H9 (cell line): ENCODE measurements around the gene SLCO3A1. TPM values are rescaled to one million over a fixed set of nuclear protein-coding genes. Genes with fewer than 3 reads are reported as not detected.

ENCODE experiments used
- DNase-seq: peaks from one replicate; pipeline ENCODE4 v3.0.0-alpha.2; 2017
- H2AFZ ChIP-seq: one replicate; pipeline ENCODE4 v1.6.1; 2013; ENCODE audit warnings: mild to moderate bottlenecking, low read length, control low read depth, moderate library complexity
- H2AK5ac ChIP-seq: 2 replicates; pipeline ENCODE4 v1.6.1; 2013; ENCODE audit warnings: low read length, control low read depth, mixed read lengths; ENCODE audit not compliant: insufficient read length
- H2BK120ac ChIP-seq: one replicate; pipeline ENCODE4 v1.6.1; 2013; ENCODE audit warnings: low read depth, mild to moderate bottlenecking, low read length, control low read depth, inconsistent platforms; ENCODE audit not compliant: poor library complexity, severe bottlenecking
- H2BK12ac ChIP-seq: 2 replicates; pipeline ENCODE4 v1.6.1; 2013; ENCODE audit warnings: low read length, control low read depth, mixed read lengths, low read depth; ENCODE audit not compliant: insufficient read length
- H2BK15ac ChIP-seq: 2 replicates; pipeline ENCODE4 v1.6.1; 2013; ENCODE audit warnings: low read depth, low read length, control low read depth
- H2BK20ac ChIP-seq: one replicate; pipeline ENCODE4 v1.6.1; 2013; ENCODE audit warnings: low read depth, mild to moderate bottlenecking, low read length, control low read depth, inconsistent platforms; ENCODE audit not compliant: poor library complexity, severe bottlenecking
- H2BK5ac ChIP-seq: 2 replicates; pipeline ENCODE4 v1.6.1; 2013; ENCODE audit warnings: low read length, control low read depth, mixed read lengths; ENCODE audit not compliant: insufficient read length
- H3K14ac ChIP-seq: 2 replicates; pipeline ENCODE4 v1.6.1; 2013; ENCODE audit warnings: low read length, control low read depth; ENCODE audit not compliant: insufficient read depth
- H3K18ac ChIP-seq: 2 replicates; pipeline ENCODE4 v1.6.1; 2013; ENCODE audit warnings: low read depth, mild to moderate bottlenecking, mixed read lengths, low read length, control low read depth; ENCODE audit not compliant: insufficient read length
- H3K23ac ChIP-seq: 2 replicates; pipeline ENCODE4 v1.6.1; 2013; ENCODE audit warnings: low read length, control low read depth, mixed read lengths, low read depth; ENCODE audit not compliant: insufficient read length
- H3K23me2 ChIP-seq: 2 replicates; pipeline ENCODE4 v1.6.1; 2013; ENCODE audit warnings: low read depth, mild to moderate bottlenecking, mixed read lengths, low read length, control low read depth; ENCODE audit not compliant: insufficient read length, poor library complexity, severe bottlenecking
- H3K27ac ChIP-seq: 2 replicates; pipeline ENCODE4 v1.5.1; 2013; ENCODE audit warnings: low read length, control low read depth, mixed read lengths, low read depth; ENCODE audit not compliant: insufficient read length
- H3K27me3 ChIP-seq: 2 replicates; pipeline ENCODE4 v1.6.1; 2013; ENCODE audit warnings: low read length, control low read depth, inconsistent platforms; ENCODE audit not compliant: insufficient read depth
- H3K4ac ChIP-seq: 2 replicates; pipeline ENCODE4 v1.6.1; 2013; ENCODE audit warnings: low read depth, mild to moderate bottlenecking, control low read depth, inconsistent platforms, low read length, moderate library complexity
- H3K4me1 ChIP-seq: 2 replicates; pipeline ENCODE4 v1.6.1; 2013; ENCODE audit warnings: low read length, control low read depth, inconsistent platforms; ENCODE audit not compliant: insufficient read depth
- H3K4me2 ChIP-seq: 2 replicates; pipeline ENCODE4 v1.6.1; 2013; ENCODE audit warnings: low read length, control low read depth, mixed read lengths; ENCODE audit not compliant: insufficient read length, insufficient read depth
- H3K56ac ChIP-seq: 2 replicates; pipeline ENCODE4 v1.6.1; 2013; ENCODE audit warnings: low read depth, mild to moderate bottlenecking, mixed read lengths, low read length, control low read depth; ENCODE audit not compliant: insufficient read length
- H3K79me1 ChIP-seq: 2 replicates; pipeline ENCODE4 v1.6.1; 2013; ENCODE audit warnings: low read depth, mild to moderate bottlenecking, moderate library complexity, low read length, control low read depth, inconsistent platforms; ENCODE audit not compliant: insufficient read depth, poor library complexity, severe bottlenecking
- H3K79me2 ChIP-seq: 2 replicates; pipeline ENCODE4 v1.6.1; 2013; ENCODE audit warnings: low read length, control low read depth, inconsistent platforms; ENCODE audit not compliant: insufficient read depth
- H3K9ac ChIP-seq: 2 replicates; pipeline ENCODE4 v1.6.1; 2013; ENCODE audit warnings: low read length, control low read depth, mixed read lengths; ENCODE audit not compliant: insufficient read length; ENCODE audit errors: extremely low read depth
- H3K9me3 ChIP-seq: one replicate; pipeline ENCODE4 v1.6.1; 2013; ENCODE audit warnings: low read depth, low read length, inconsistent platforms; ENCODE audit not compliant: control insufficient read depth
- H3T11ph ChIP-seq: one replicate; pipeline ENCODE4 v1.6.1; 2013; ENCODE audit warnings: mild to moderate bottlenecking, low read length, control low read depth, inconsistent platforms
- H4K20me1 ChIP-seq: one replicate; pipeline ENCODE4 v1.6.1; 2013; ENCODE audit not compliant: control insufficient read depth, insufficient read length, insufficient read depth
- H4K5ac ChIP-seq: 2 replicates; pipeline ENCODE4 v1.6.1; 2013; ENCODE audit warnings: low read depth, mild to moderate bottlenecking, mixed read lengths, low read length, control low read depth; ENCODE audit not compliant: insufficient read length
- H4K8ac ChIP-seq: replicated peaks from 2 replicates; pipeline ENCODE4 v1.6.1; 2013; ENCODE audit warnings: low read length, control low read depth, mixed read lengths, low read depth; ENCODE audit not compliant: insufficient read length
- H4K91ac ChIP-seq: 2 replicates; pipeline ENCODE4 v1.6.1; 2013; ENCODE audit warnings: low read depth, mild to moderate bottlenecking, moderate library complexity, mixed read lengths, low read length, control low read depth; ENCODE audit not compliant: insufficient read length
- H3K27ac Mint-ChIP-seq, 3 experiments: 2 replicates in 2 of 3; 3 replicates in 1 of 3; pipeline ENCODE4 v1.8.0; 2020 to 2021; ENCODE audit warnings: mixed read lengths in 3 of 3, mild to moderate bottlenecking in 1 of 3, moderate library complexity in 1 of 3
- H3K27me3 Mint-ChIP-seq: 2 replicates; pipeline ENCODE4 v1.8.0; 2021; ENCODE audit warnings: low read depth, mild to moderate bottlenecking, moderate library complexity, mixed read lengths
- H3K36me3 Mint-ChIP-seq, 3 experiments: 2 replicates in 2 of 3; 3 replicates in 1 of 3; pipeline ENCODE4 v1.8.0; 2020 to 2021; ENCODE audit warnings: low read depth in 3 of 3, mixed read lengths in 3 of 3; ENCODE audit not compliant: insufficient read depth in 1 of 3
- H3K4me1 Mint-ChIP-seq, 2 experiments: 2 replicates each; pipeline ENCODE4 v1.8.0; 2020; ENCODE audit warnings: mixed read lengths in 2 of 2
- H3K4me3 Mint-ChIP-seq, 2 experiments: 2 replicates in 1 of 2; 3 replicates in 1 of 2; pipeline ENCODE4 v1.8.0; 2020 to 2021; ENCODE audit warnings: mild to moderate bottlenecking in 2 of 2, mixed read lengths in 2 of 2, moderate library complexity in 1 of 2
- H3K9me3 Mint-ChIP-seq, 2 experiments: 2 replicates in 1 of 2; 3 replicates in 1 of 2; pipeline ENCODE4 v1.8.0; 2020; ENCODE audit warnings: mild to moderate bottlenecking in 2 of 2, mixed read lengths in 2 of 2, moderate library complexity in 1 of 2
- WGBS: extraction: QIAGEN DNeasy Blood & Tissue Kit; methylation state at CpG from one replicate; pipeline ENCODE4 v1.1.7; 2013; ENCODE audit warnings: missing lambda C conversion rate, low lambda C conversion rate, mixed read lengths; ENCODE audit not compliant: insufficient read length; ENCODE audit errors: extremely low coverage; 5-methylcytosine and 5-hydroxymethylcytosine counted together
- total RNA-seq: library from RNA; stranded (reverse); gene quantifications from 2 replicates; pipeline ENCODE4 v1.2.1, GENCODE V29; 2021
- TF ChIP-seq, protein P1 (sequence below): fragments of 200-600 bp; sonication (generic); conservative IDR thresholded peaks from 3 replicates; pipeline ENCODE4 v1.8.0; 2021; ENCODE audit warnings: antibody characterized with exemption, mild to moderate bottlenecking

The SLCO3A1 gene
- total RNA-seq, 1 experiment from 2014 or later, result 9.4 TPM

DNA sequence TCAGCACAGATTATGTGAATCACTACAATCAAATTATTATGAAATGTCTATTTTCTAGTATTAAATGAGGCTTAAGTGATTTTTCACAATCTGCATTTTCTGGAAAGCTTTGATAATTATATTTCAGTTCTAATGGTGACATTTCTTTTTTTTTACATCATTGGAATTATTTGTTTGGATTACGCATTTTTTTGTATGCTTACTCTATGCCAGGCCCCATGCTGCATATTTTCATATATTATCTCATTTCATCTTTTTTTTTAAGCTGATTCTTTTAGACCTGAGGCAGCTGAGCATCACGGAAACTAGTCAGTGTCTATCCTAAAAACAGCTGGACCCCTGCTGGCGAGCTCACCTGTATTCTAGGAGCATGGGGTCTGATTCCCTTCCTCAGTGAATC is 31.1 kb downstream of the SLCO3A1 start:
- no peak overlapping the region for H3K27ac Mint-ChIP-seq

More for the DNA sequence above, 31.1 kb downstream of the SLCO3A1 start:
- Histone ChIP-seq H3K23me2 (no peaks in the 10 kb centered on the region), H3K4me2 (no peak overlapping the region), H3K79me2 (no peaks in the 10 kb centered on the region), H3K4me1 (peaks cover 2% of the 10 kb centered on the region; the same call in 1 of the 2 replicates), H3K27ac (no peak overlapping the region), H3K9me3 (no peaks in the 10 kb centered on the region), H3K18ac (no peak overlapping the region), H2BK20ac (no peak overlapping the region), H2BK5ac (no peak overlapping the region), H3K56ac (no peak overlapping the region), H3K27me3 (no peaks in the 10 kb centered on the region), H3K79me1 (no peaks in the 10 kb centered on the region), H2BK120ac (no peak overlapping the region), H4K20me1 (no peaks in the 10 kb centered on the region), H4K91ac (no peak overlapping the region), H3K14ac (no peak overlapping the region), H2BK15ac (no peak overlapping the region), H2BK12ac (no peak overlapping the region), H2AFZ (no peak overlapping the region), H3K23ac (no peak overlapping the region), H4K5ac (no peak overlapping the region), H4K8ac (no peak overlapping the region), H3K9ac (no peak overlapping the region), H3K4ac (no peak overlapping the region), H2AK5ac (no peak overlapping the region), H3T11ph (no peak overlapping the region)
- DNase-seq, result no peak
- H3K4me3 Mint-ChIP-seq, result no peak overlapping the region
- peaks cover 42 to 64% of the 10 kb centered on the region in 2 experiments for H3K4me1 Mint-ChIP-seq
- H3K27me3 Mint-ChIP-seq, result no peaks in the 10 kb centered on the region
- WGBS, result no CpG with 5 or more reads among the region's 3 CpGs
- TF ChIP-seq, protein P1, sequence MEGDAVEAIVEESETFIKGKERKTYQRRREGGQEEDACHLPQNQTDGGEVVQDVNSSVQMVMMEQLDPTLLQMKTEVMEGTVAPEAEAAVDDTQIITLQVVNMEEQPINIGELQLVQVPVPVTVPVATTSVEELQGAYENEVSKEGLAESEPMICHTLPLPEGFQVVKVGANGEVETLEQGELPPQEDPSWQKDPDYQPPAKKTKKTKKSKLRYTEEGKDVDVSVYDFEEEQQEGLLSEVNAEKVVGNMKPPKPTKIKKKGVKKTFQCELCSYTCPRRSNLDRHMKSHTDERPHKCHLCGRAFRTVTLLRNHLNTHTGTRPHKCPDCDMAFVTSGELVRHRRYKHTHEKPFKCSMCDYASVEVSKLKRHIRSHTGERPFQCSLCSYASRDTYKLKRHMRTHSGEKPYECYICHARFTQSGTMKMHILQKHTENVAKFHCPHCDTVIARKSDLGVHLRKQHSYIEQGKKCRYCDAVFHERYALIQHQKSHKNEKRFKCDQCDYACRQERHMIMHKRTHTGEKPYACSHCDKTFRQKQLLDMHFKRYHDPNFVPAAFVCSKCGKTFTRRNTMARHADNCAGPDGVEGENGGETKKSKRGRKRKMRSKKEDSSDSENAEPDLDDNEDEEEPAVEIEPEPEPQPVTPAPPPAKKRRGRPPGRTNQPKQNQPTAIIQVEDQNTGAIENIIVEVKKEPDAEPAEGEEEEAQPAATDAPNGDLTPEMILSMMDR, result no peak
- H3K9me3 Mint-ChIP-seq, result no peaks in the 10 kb centered on the region
- H3K36me3 Mint-ChIP-seq, result no peaks in the 10 kb centered on the region; a peak in 1 of 7 replicates
